Breast epithelium (tissue), 4 donors: Measurements from ENCODE around the gene BMAL1. TPM values are rescaled to one million over a fixed set of nuclear protein-coding genes. Genes with fewer than 3 reads are reported as not detected.

ENCODE experiments used
- DNase-seq, 2 donors: peaks; one replicate each; pipeline ENCODE4 v3.0.0-alpha.2; 2019; ENCODE audit warnings: low spot score in 2 of 2
- H3K27ac ChIP-seq, 2 donors: fragments of 200-600 bp; sonication (generic) in 1 of 2; one replicate each; pipeline ENCODE4 v1.5.1; 2016 to 2019; ENCODE audit warnings: mild to moderate bottlenecking in 1 of 2
- H3K27me3 ChIP-seq, 2 donors: fragments of 200-600 bp; sonication (generic) in 1 of 2; one replicate each; pipeline versions ENCODE4 v1.5.1 to v1.6.0; 2017 to 2019; ENCODE audit warnings: control low read depth in 1 of 2, mild to moderate bottlenecking in 1 of 2
- H3K36me3 ChIP-seq: fragments of 200-600 bp; one replicate; pipeline ENCODE4 v1.5.1; 2019
- H3K4me1 ChIP-seq, 2 donors: fragments of 200-600 bp; sonication (generic); one replicate each; pipeline ENCODE4 v1.5.1; 2016 to 2019; ENCODE audit warnings: control low read depth in 1 of 2
- H3K4me3 ChIP-seq, 3 donors: fragments of 200-600 bp; sonication (generic); 1 replicate in 2 of 3; 2 replicates in 1 of 3; pipeline ENCODE4 v1.5.1; 2016 to 2019; ENCODE audit warnings: mild to moderate bottlenecking in 3 of 3, moderate library complexity in 2 of 3
- H3K9me3 ChIP-seq, 2 donors: fragments of 200-600 bp; sonication (generic) in 1 of 2; one replicate each; pipeline ENCODE4 v1.5.1; 2016 to 2019; ENCODE audit warnings: control low read depth in 1 of 2
- CTCF ChIP-seq, 3 donors: fragments of 450-650 bp; IDR thresholded peaks; one replicate each; pipeline ENCODE4 v1.5.1; 2016 to 2017; ENCODE audit warnings: antibody characterized with exemption in 3 of 3, mild to moderate bottlenecking in 3 of 3, moderate library complexity in 3 of 3
- POLR2A ChIP-seq: fragments of 450-650 bp; IDR thresholded peaks from one replicate; pipeline ENCODE4 v1.6.1; 2016; ENCODE audit warnings: antibody characterized with exemption, mild to moderate bottlenecking, moderate library complexity
- POLR2AphosphoS5 ChIP-seq, 3 donors: sonication (generic); formaldehyde crosslinking; IDR thresholded peaks; one replicate each; pipeline ENCODE4 v1.6.1; 2017; ENCODE audit warnings: antibody characterized with exemption in 3 of 3
- intact Hi-C: fragments of 100-400 bp; cut with DNase I; formaldehyde crosslinking; loops from one replicate; pipeline ENCODE4 v1.15.1; 2023; ENCODE audit warnings: low total_unique reads
- total RNA-seq, 3 donors: library from RNA; depleted of rRNA; stranded (reverse); fragments of >200 nt; gene quantifications; one replicate each; pipeline ENCODE4 v1.1.0, GENCODE V29; 2016

BMAL1 gene
- total RNA-seq, 3 donors from 2014 or later = 42.0 to 57.5 (median 48.8) TPM

GRCh38 chr11:13271060-13271693, 6.4 kb upstream of the BMAL1 start:
- no peak overlapping the region for H3K4me3 ChIP-seq
- intact Hi-C loops = no loop called here
- no peak overlapping the region for H3K27ac ChIP-seq
- no peaks in the 10 kb centered on the region for H3K27me3 ChIP-seq
- H3K36me3 ChIP-seq = no peaks in the 10 kb centered on the region
- H3K4me1 ChIP-seq = no peaks in the 10 kb centered on the region
- DNase-seq = no peak
- TF ChIP-seq CTCF (IDR thresholded peaks at IDR 0.05) (no peak), POLR2AphosphoS5 (IDR thresholded peaks at IDR 0.05) (no peak), POLR2A (no peak)
- H3K9me3 ChIP-seq = no peaks in the 10 kb centered on the region

GRCh38 chr11:13276454-13276831, 1.1 kb upstream of the BMAL1 start:
- H3K4me1 ChIP-seq = no peaks in the 10 kb centered on the region
- no peaks in the 10 kb centered on the region for H3K9me3 ChIP-seq
- H3K27ac ChIP-seq = peak overlapping the region; percentile 97 to 99
- H3K27me3 ChIP-seq = no peaks in the 10 kb centered on the region
- TF ChIP-seq POLR2AphosphoS5 (IDR thresholded peaks at IDR 0.05) (no peak), CTCF (IDR thresholded peaks at IDR 0.05) (no peak), POLR2A (no peak)
- intact Hi-C loops = no loop called here
- no peak for DNase-seq
- H3K36me3 ChIP-seq = no peaks in the 10 kb centered on the region
- H3K4me3 ChIP-seq = peak overlapping the region; percentile 98 to 99 (median 99)

GRCh38 chr11:13276832-13277767, 490 bp upstream of the BMAL1 start:
- Histone ChIP-seq H3K9me3 (no peaks in the 10 kb centered on the region), H3K4me1 (no peaks in the 10 kb centered on the region), H3K36me3 (no peaks in the 10 kb centered on the region), H3K27ac (peak overlapping the region; percentile 97 to 99), H3K4me3 (peak overlapping the region; percentile 98 to 99 (median 99)), H3K27me3 (no peaks in the 10 kb centered on the region)
- intact Hi-C loops = no loop called here
- peak; percentile 98 to 99 for DNase-seq
- TF ChIP-seq CTCF (IDR thresholded peaks at IDR 0.05) (no peak), POLR2A (no peak), POLR2AphosphoS5 (IDR thresholded peaks at IDR 0.05) (peak; percentile 77 to 82 (median 79))

GRCh38 chr11:13278609-13279486, 1.3 kb downstream of the BMAL1 start:
- Histone ChIP-seq H3K9me3 (no peaks in the 10 kb centered on the region), H3K27me3 (no peaks in the 10 kb centered on the region), H3K36me3 (no peaks in the 10 kb centered on the region), H3K4me3 (peak overlapping the region; percentile 98 to 99 (median 99)), H3K27ac (peak overlapping the region; percentile 97 to 99), H3K4me1 (no peaks in the 10 kb centered on the region)
- TF ChIP-seq POLR2A (no peak), CTCF (IDR thresholded peaks at IDR 0.05) (no peak), POLR2AphosphoS5 (IDR thresholded peaks at IDR 0.05) (no peak)
- intact Hi-C loops = no loop called here
- no peak for DNase-seq
